HepG2 (cell line): ENCODE data around the gene CNOT6. TPM values are rescaled to one million over a fixed set of nuclear protein-coding genes. Genes with fewer than 3 reads are reported as not detected.
A peak's percentile ranks its signal among the peaks of the same experiment; 100 is the strongest.

ENCODE experiments used
- ATAC-seq: fragments of 200-7000 bp; cut with Tn5 transposase; 3 replicates; pipeline ENCODE4 v1.9.1; 2020; ENCODE audit warnings: mild to moderate bottlenecking, moderate library complexity
- BruUV-seq: library from RNA; stranded (reverse); fragments of 400-500 nt; replicated peaks from 2 replicates; lab custom pipeline; 2021; lab: Mats Ljungman, UMichigan
- CTCF ChIA-PET: fragments of 300-600 bp; formaldehyde crosslinking; extraction: SDS; loops from one replicate; lab custom pipeline; 2021; ENCODE audit warnings: low total read pairs, inconsistent platforms, low intra/inter-chr PET ratio; lab: Yijun Ruan, JAX
- POLR2A ChIA-PET: fragments of 350-600 bp; sonication (Branson Sonifier 250); formaldehyde crosslinking; loops from one replicate; lab custom pipeline; 2020; ENCODE audit warnings: antibody characterized with exemption, inconsistent platforms; lab: Yijun Ruan, JAX
- DNase-seq: peaks from one replicate; pipeline ENCODE4 v3.0.0-alpha.2; 2015; ENCODE audit warnings: low spot score
- FAIRE-seq: peaks from 3 replicates; lab custom pipeline; 2011; peaks lifted over from hg19 to GRCh38; lab: Jason Lieb, UNC
- H2AFZ ChIP-seq: one replicate; pipeline ENCODE4 v1.6.1; 2011; ENCODE audit warnings: low read length, inconsistent platforms
- H3K27ac ChIP-seq: fragments of 300-600 bp; 3 replicates; pipeline ENCODE4 v1.8.0; 2011; ENCODE audit warnings: mixed run types, mild to moderate bottlenecking, mixed read lengths, low read length, inconsistent platforms; ENCODE audit not compliant: insufficient read depth; ENCODE audit errors: extremely low read length
- H3K27me3 ChIP-seq, 2 experiments: fragments of 200-600 bp in 1 of 2; 2 replicates in 1 of 2; 3 replicates in 1 of 2; pipeline versions ENCODE4 v1.6.0 to v1.8.0; 2011; ENCODE audit warnings: low read length in 2 of 2, mild to moderate bottlenecking in 2 of 2, moderate library complexity in 2 of 2, inconsistent platforms in 1 of 2; ENCODE audit not compliant: insufficient read depth in 2 of 2, control insufficient read depth in 1 of 2
- H3K36me3 ChIP-seq, 2 experiments: fragments of 200-600 bp in 1 of 2; replicated peaks in 1 of 2; 2 replicates in 1 of 2; 3 replicates in 1 of 2; pipeline versions ENCODE4 v1.5.1 to v1.8.0; 2011; ENCODE audit warnings: low read length in 2 of 2, inconsistent platforms in 1 of 2; ENCODE audit not compliant: insufficient read depth in 2 of 2, control insufficient read depth in 1 of 2
- H3K4me1 ChIP-seq: 2 replicates; pipeline ENCODE4 v1.5.1; 2012; ENCODE audit warnings: low read length, inconsistent platforms; ENCODE audit not compliant: insufficient read depth
- H3K4me2 ChIP-seq: 2 replicates; pipeline ENCODE4 v1.6.0; 2011; ENCODE audit warnings: low read depth, low read length, inconsistent platforms
- H3K4me3 ChIP-seq, 3 experiments: fragments of 200-600 bp in 1 of 3; sonication (generic), shearing (Covaris generic) in 1 of 3; replicated peaks in 1 of 3; 2 replicates each; pipeline ENCODE4 v1.5.1; 2011 to 2016; ENCODE audit warnings: low read length in 3 of 3, inconsistent platforms in 2 of 3, low read depth in 2 of 3, mild to moderate bottlenecking in 2 of 3, control low read depth in 1 of 3, mixed read lengths in 1 of 3; ENCODE audit not compliant: insufficient read depth in 1 of 3
- H3K79me2 ChIP-seq: one replicate; pipeline ENCODE4 v1.6.1; 2011; ENCODE audit warnings: low read length, inconsistent platforms; ENCODE audit not compliant: insufficient read depth
- H3K9ac ChIP-seq: 2 replicates; pipeline ENCODE4 v1.6.0; 2011; ENCODE audit warnings: mild to moderate bottlenecking, low read depth, low read length, inconsistent platforms; ENCODE audit not compliant: insufficient read depth
- H3K9me3 ChIP-seq: 2 replicates; pipeline ENCODE4 v1.5.1; 2012; ENCODE audit warnings: mild to moderate bottlenecking, low read length
- H4K20me1 ChIP-seq: 2 replicates; pipeline ENCODE4 v1.6.0; 2011; ENCODE audit warnings: inconsistent platforms, mild to moderate bottlenecking, low read length, moderate library complexity; ENCODE audit not compliant: insufficient read depth
- WGBS: methylation state at CpG from one replicate; pipeline ENCODE4 v1.1.6; 2017; ENCODE audit warnings: low lambda C conversion rate; 5-methylcytosine and 5-hydroxymethylcytosine counted together
- in situ Hi-C: cut with HindIII; loops from 2 replicates; pipeline ENCODE4 v1.10.0; 2017; ENCODE audit warnings: low pct_unique_long_range_greater_than_20kb; ENCODE audit not compliant: extremely low pct_ligation_motif_present
- intact Hi-C: fragments of 100-400 bp; cut with micrococcal nuclease; formaldehyde crosslinking; loops from one replicate; pipeline ENCODE4 v1.10.0; 2022; ENCODE audit not compliant: unreplicated experiment
- polyA plus RNA-seq, 8 experiments: library from polyadenylated mRNA; depleted of rRNA in 3 of 8; stranded (reverse) in 7 of 8; unstranded in 1 of 8; fragments of >200 nt; fragmentation: Illumina TruSeq in 4 of 8; extraction: Trizol in 4 of 8; gene quantifications; 2 replicates each; pipeline versions ENCODE4 v1.2.1 to v1.2.3, GENCODE V29; 2011 to 2016; ENCODE audit warnings: low read depth in 4 of 8, missing spikeins in 1 of 8, mixed read lengths in 1 of 8; ENCODE audit not compliant: insufficient read depth in 1 of 8
- total RNA-seq, 5 experiments: library from RNA; depleted of rRNA; stranded (reverse); fragments of >200 nt; fragmentation: Illumina TruSeq; extraction: Trizol; gene quantifications; 2 replicates each; pipeline ENCODE4 v1.2.3, GENCODE V29; 2016; ENCODE audit warnings: low read depth in 1 of 5
- TF ChIP-seq, protein P1 (sequence below): sonication (generic); formaldehyde crosslinking; IDR thresholded peaks from 2 replicates; pipeline ENCODE4 v1.5.1; 2020; ENCODE audit warnings: mild to moderate bottlenecking, missing genetic modification reagents, moderate library complexity
- TF ChIP-seq, protein P2 (sequence below): sonication (generic); formaldehyde crosslinking; IDR thresholded peaks from 2 replicates; pipeline ENCODE4 v1.4.0; 2020; ENCODE audit warnings: mild to moderate bottlenecking, missing genetic modification reagents

CNOT6 gene
- total and polyA plus RNA-seq, 2 of the 13 experiments (the other 11 are each of a cell fraction or from before 2014, with no cell fraction given): 8.8 to 9.1 TPM

DNA sequence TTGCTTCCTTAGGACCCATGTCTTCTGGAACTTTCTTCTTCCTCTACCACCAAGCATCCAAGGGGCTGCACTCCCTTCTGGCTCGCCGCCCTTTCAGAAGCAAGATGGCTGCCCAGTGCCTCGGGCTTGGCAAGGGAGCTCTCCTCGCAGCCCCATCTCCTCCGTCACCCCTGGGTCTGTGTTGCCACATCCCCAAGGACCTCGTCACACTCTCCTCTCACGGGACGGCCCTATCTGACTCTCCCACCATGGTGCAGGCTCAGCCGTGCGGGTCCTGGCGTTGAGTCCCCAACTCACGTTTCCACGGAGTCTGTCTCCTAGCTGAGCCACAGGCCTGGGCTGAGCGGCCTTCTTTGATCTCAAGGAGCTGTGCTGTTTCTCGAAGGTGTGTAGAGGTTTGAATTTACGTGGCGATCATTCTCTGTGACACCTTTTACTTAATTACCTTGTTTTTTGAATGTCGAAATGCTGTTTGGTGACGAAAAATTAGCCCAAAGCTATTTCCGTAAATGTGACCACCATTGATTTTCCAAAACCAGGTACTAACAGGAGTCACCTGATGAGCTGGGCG lies 112.1 kb downstream of the CNOT6 start:
- TF ChIP-seq, protein P1, sequence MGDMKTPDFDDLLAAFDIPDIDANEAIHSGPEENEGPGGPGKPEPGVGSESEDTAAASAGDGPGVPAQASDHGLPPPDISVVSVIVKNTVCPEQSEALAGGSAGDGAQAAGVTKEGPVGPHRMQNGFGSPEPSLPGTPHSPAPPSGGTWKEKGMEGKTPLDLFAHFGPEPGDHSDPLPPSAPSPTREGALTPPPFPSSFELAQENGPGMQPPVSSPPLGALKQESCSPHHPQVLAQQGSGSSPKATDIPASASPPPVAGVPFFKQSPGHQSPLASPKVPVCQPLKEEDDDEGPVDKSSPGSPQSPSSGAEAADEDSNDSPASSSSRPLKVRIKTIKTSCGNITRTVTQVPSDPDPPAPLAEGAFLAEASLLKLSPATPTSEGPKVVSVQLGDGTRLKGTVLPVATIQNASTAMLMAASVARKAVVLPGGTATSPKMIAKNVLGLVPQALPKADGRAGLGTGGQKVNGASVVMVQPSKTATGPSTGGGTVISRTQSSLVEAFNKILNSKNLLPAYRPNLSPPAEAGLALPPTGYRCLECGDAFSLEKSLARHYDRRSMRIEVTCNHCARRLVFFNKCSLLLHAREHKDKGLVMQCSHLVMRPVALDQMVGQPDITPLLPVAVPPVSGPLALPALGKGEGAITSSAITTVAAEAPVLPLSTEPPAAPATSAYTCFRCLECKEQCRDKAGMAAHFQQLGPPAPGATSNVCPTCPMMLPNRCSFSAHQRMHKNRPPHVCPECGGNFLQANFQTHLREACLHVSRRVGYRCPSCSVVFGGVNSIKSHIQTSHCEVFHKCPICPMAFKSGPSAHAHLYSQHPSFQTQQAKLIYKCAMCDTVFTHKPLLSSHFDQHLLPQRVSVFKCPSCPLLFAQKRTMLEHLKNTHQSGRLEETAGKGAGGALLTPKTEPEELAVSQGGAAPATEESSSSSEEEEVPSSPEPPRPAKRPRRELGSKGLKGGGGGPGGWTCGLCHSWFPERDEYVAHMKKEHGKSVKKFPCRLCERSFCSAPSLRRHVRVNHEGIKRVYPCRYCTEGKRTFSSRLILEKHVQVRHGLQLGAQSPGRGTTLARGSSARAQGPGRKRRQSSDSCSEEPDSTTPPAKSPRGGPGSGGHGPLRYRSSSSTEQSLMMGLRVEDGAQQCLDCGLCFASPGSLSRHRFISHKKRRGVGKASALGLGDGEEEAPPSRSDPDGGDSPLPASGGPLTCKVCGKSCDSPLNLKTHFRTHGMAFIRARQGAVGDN: peak; percentile 28
- TF ChIP-seq, protein P2, sequence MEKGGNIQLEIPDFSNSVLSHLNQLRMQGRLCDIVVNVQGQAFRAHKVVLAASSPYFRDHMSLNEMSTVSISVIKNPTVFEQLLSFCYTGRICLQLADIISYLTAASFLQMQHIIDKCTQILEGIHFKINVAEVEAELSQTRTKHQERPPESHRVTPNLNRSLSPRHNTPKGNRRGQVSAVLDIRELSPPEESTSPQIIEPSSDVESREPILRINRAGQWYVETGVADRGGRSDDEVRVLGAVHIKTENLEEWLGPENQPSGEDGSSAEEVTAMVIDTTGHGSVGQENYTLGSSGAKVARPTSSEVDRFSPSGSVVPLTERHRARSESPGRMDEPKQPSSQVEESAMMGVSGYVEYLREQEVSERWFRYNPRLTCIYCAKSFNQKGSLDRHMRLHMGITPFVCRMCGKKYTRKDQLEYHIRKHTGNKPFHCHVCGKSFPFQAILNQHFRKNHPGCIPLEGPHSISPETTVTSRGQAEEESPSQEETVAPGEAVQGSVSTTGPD: no peak

More for the DNA sequence above, 112.1 kb downstream of the CNOT6 start:
- ATAC-seq (no peak), DNase-seq (no peak), FAIRE-seq (no peak)
- Histone ChIP-seq H2AFZ (no peak overlapping the region), H3K79me2 (no peaks in the 10 kb centered on the region), H3K4me3 (no peak overlapping the region), H3K9me3 (no peaks in the 10 kb centered on the region), H3K27me3 (peaks cover 15 to 64% of the 10 kb centered on the region in 2 experiments), H3K27ac (no peak overlapping the region), H3K9ac (no peak overlapping the region), H4K20me1 (no peaks in the 10 kb centered on the region; the same call in 1 of the 2 replicates), H3K4me1 (no peaks in the 10 kb centered on the region), H3K4me2 (no peak overlapping the region), H3K36me3 (no peaks in the 10 kb centered on the region)
- POLR2A ChIA-PET: no interaction called here
- BruUV-seq: no TSS peak
- in situ Hi-C loops: no loop called here
- WGBS: 28% methylated on average over 21 of the region's 21 CpGs
- CTCF ChIA-PET: no interaction called here
- intact Hi-C loops: no loop called here
